ENCODE results near the gene UTP25.

DNA sequence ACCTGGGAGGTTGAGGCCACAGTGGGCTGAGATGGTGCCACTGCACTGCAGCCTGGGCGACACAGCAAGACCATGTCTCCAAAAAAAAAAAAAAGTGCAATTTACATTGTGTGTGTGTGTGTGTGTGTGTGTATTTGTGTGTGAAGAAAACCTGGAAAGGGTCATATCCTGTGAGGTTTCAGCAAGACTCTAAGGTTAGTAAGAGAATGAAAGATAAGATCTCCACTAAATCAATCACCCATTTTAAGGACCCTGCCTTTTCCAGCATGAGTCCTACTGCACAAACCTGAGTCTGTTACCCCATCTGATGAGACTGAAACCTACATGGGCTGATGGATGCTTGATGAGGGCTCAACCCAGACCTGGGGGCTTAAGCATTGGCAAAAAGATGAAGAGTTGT lies 38.5 kb upstream of the UTP25 start:
- TF ChIP-seq EP300 (IDR thresholded peaks at IDR 0.05) = no peak
- TF ChIP-seq, protein P1, sequence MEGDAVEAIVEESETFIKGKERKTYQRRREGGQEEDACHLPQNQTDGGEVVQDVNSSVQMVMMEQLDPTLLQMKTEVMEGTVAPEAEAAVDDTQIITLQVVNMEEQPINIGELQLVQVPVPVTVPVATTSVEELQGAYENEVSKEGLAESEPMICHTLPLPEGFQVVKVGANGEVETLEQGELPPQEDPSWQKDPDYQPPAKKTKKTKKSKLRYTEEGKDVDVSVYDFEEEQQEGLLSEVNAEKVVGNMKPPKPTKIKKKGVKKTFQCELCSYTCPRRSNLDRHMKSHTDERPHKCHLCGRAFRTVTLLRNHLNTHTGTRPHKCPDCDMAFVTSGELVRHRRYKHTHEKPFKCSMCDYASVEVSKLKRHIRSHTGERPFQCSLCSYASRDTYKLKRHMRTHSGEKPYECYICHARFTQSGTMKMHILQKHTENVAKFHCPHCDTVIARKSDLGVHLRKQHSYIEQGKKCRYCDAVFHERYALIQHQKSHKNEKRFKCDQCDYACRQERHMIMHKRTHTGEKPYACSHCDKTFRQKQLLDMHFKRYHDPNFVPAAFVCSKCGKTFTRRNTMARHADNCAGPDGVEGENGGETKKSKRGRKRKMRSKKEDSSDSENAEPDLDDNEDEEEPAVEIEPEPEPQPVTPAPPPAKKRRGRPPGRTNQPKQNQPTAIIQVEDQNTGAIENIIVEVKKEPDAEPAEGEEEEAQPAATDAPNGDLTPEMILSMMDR (IDR thresholded peaks at IDR 0.05) = no peak
- TF ChIP-seq POLR2A (IDR thresholded peaks at IDR 0.05) = no peak

Measured in stomach (tissue), 4 donors.